GM19239 (cell line): ENCODE measurements around the gene MYH9.

Experiments used
- DNase-seq: peaks from one replicate; pipeline ENCODE4 v3.0.0; 2011; ENCODE audit warnings: low spot score; ENCODE audit not compliant: insufficient read length
- FAIRE-seq: peaks from 2 replicates; lab custom pipeline; 2011; peaks lifted over from hg19 to GRCh38; lab: Jason Lieb, UNC

Gene MYH9

DNA sequence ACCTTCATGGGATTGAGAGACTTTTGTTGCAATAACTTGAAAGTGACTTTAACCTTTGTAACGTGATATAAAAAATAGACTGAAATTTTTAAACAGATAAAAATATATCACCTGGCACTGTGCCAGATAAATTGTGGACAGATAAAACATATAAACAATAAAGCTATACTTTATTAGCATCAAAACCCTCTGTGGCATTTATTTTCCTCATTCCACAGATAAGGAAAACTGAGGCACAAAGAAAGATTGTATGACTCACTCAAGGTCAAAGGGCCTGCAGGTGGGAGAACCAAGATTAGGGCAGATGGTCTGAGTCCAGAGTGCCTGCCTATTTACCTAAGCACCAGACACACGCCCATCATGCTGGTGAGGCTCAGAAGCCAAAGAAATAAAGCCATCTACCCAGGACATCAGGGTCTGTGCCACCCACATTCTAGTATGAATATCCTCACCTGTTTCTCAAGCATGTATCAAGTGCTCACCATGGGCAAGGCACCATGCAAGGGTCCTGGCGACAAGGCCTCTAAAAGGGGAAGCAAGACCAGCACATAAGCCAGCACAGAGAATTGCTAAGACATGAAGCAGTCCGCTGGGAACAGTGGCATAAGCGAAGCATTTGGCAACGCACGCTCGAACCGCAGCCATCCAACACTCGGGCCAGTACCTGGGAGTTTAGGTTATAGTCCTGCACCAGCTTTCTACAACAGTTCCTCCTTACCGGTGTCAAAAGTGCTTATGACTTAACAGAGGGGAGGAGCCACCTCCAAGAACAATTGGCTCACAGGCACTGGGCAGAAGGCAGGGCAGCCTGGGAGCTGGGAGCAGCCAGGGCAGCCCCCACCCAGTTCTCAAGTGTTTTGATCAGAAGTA is 17.6 kb downstream of the MYH9 start:
- DNase-seq (no peak), FAIRE-seq (peak; percentile 60)

DNA sequence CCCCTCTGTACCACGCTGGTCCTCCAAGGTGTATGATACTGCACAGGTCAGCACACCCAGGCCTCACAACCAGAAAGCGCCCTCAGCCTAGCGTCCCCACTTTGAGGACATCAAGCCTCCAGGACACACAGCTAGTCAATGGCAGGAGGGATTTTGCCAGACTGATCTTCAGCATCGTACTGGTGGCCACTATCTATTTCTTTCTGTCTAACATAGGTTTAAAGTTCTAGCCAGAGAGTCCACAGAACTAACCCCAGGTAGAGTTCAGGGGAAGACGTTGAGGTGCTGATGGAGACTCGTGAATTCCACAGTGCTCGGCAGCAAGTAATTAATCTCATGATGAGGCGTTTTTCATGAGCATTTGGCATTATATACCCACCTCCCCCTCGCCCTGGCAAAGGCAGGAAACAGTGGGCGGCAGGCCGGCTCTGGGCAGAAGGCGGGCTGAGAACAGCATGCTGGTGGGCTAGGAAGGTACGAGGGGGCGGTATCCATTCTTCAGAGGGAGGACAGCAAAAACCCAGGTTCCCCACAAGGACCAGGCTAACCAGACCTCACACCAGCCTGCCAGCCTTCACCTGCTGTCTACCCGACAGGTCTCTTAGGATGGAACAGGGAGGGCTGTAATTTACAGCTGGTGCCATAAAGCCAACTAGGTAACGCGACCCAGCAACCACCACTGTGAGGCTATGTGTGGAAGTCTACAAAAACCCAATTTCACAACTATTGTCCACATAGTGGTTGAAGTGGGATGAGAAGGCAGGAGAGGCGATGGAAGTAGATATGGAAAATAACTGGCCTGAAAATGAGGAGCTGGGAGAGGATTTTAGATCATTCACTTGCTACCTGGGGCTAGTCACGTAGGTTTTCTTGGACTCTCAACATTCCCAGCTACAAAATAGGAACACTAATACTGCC is 18.5 kb downstream of the MYH9 start:
- DNase-seq: no peak
- no peak for FAIRE-seq

GRCh38 chr22:36368359-36368983 is 19.3 kb downstream of the MYH9 start:
- no peak for DNase-seq
- FAIRE-seq: no peak

DNA sequence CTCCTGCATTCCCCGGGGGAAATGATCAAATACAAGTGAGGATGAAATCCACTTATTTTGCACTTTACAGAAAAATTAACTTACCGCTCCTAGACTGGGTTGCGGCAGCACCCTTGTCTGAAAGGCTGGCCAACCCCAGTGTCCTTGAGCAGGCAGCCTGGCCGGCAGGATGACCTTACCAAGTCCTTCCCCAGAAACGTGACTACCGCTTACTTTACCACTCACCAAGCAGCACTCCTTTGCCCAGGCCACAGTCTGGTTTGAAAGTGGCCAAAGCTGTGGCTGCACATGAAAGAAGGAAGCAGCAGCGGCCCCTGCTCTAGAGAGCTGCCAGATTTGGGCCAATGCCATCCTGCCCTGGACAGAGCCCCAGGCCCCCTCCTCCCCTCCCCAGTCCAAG is 20.3 kb downstream of the MYH9 start:
- FAIRE-seq: no peak
- DNase-seq: no peak

DNA sequence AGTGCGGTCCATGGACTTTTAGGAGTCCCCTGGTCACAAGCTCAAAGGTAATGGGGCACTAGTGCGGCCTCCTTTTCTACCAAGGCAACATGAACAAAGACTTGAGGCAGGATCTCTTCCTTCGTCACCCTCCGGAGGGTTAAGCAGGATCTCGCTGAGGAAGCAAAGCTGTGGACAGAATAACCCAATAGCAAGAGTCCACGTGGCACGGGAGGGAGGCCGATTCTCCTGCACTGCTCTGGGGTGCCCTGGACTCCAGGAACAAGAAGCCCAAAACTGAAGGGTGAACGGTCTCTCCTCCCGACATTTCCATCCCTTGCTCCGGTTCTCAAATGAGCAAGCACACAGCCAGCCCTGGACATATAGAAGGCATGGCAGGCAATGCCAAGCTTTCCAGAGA is 20.7 kb downstream of the MYH9 start:
- FAIRE-seq: no peak
- DNase-seq: no peak

DNA sequence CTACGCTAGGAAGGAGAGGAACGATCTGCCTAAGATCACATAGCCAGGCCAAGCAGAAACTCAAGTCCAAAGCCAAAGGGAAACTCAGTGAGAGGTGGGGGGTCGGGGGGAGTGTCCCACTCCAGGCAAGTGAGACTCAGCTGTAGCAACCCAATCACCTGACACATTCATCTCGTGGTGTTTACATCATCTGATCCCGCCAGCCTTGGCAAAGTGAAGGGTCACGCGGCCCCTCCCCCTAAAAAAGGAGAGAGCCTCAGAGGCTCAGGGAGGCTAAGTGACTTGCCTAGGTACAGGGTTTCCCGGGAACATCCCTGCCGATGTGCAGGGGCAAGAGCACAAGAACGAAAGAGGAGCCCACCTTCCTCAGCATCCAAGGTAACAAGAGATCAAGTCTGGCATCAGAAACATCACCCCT is 21.5 kb downstream of the MYH9 start:
- DNase-seq (no peak), FAIRE-seq (no peak)

DNA sequence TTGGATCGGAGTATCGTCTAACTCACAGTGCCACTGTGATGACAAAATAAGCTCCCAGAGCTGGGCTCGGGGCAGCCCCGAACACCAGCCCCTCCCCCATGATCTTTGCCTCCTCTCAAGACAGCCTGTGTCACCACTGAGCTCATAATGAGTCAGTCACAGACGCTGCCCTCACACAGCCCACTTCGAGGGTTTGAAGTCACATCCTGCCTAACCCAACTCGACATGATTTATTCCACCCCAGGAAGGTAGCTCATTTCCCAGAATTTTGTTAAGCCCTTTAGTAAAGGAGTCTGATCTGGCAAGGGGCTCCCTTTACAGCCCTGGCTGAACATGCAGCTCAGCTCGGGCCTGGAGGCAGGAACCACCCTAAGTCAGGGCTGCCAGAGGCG is 22.8 kb downstream of the MYH9 start:
- FAIRE-seq (peak; percentile 86), DNase-seq (no peak)

DNA sequence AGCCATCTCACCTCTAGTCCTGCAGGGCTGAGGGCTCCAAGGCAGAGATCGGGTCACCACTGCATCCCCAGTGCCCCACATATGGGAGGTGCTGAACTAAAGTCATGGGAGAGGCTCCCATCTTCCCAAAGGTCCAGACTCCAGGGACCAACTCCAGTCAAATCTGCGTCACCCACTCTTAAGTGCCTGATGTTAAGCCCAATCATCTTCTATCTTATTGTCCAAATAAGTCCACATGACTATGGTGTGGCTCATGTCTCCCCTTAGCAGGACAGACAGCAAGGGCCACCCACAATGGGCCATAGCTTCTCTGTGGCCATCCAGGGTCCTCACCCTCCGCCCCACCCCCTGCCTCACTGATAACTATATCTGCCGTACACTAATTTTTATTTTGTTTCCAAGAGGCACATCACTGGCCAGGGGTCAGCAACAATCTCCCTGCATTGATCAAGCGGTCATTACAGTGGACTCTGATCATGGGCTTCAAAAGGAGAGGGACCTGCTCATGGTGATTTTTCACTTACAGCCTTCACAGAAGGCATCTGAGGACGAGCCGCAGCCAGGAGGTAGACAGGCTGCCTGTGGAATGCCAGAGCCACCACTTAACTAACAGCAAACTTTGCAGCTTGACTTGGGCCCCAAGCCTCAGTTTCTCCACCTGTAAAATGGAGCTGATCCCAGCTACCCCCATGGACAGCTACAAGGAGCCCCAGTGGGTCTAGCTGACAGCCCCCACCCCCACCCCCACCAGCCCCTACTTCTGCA is 23.3 kb downstream of the MYH9 start:
- DNase-seq (no peak), FAIRE-seq (no peak)

DNA sequence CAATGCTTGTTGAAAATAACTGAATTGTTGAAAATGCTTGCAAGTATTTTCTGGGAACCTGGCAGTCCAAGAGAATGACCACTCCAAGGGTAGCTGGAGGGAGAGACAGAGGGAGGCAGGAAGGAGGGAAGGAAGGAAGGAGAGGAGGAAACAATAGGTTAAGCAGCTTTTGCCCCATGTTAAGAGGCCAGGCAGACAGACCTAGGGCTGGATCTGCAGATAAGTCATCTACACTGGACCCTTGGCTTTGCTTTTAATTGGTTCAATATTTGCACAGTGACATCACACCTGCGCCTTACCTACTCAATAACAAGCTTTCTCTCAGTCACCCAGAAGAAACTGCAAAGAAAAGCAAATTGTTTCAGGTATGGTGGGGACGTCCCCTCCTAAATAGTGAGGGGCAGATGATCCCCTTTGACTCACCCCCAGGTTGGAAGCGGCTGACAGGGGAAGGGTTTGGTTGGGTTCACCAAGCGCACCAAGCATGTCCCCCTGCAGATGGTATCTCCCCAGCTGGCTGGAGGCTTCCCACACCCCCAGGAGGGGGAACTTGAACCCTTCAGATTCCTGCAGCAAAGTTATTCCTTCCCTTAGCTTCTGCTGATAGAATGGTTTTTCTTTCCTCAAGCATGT is 24.3 kb downstream of the MYH9 start:
- DNase-seq (no peak), FAIRE-seq (no peak)

GRCh38 chr22:36362932-36363331 is 24.8 kb downstream of the MYH9 start:
- no peak for DNase-seq
- FAIRE-seq: peak; percentile 45

GRCh38 chr22:36362075-36362474 is 25.7 kb downstream of the MYH9 start:
- DNase-seq: no peak
- FAIRE-seq: no peak

- FAIRE-seq (no peak), DNase-seq (no peak)
These were observed 26.8 kb downstream of the MYH9 start for GRCh38 chr22:36360871-36361383.

- no peak for FAIRE-seq
- DNase-seq: no peak
These were observed 27.8 kb downstream of the MYH9 start for GRCh38 chr22:36360011-36360410.

DNA sequence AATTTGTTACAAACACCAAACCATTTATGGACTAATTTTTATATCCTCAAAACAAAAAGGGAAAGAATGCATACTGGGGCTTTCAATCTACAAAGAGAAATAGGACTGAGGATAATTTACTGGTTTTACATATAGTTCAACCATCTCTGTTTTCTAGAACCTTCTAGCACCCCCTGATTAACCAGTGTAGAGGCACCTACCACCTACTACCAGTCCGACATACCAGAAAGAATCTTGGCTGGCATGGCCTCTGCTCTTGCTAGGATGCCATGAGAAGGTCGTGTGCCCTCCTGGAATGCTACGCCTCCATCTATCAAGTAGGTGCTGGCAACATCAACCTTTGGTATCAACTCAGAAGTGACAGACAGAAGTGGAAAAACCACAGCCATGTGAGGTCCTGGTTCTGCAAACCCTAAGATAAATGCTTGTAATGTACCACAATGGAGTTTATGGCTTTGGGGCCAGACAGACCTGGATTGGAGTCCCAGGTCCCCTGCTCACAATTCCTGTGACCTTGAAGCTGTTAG is 28.2 kb downstream of the MYH9 start:
- no peak for FAIRE-seq
- DNase-seq: no peak

- DNase-seq: peak; percentile 35
- peak; percentile 23 for FAIRE-seq
These were observed 29.0 kb downstream of the MYH9 start for GRCh38 chr22:36358533-36359469.

GRCh38 chr22:36356708-36357624 is 30.8 kb downstream of the MYH9 start:
- FAIRE-seq (no peak), DNase-seq (no peak)

- FAIRE-seq: no peak
- DNase-seq: no peak
These were observed 31.9 kb downstream of the MYH9 start for GRCh38 chr22:36355894-36356293.
